Umbilical cord (tissue), 2 donors: ENCODE results near the gene CHRNA7. TPM values are rescaled to one million over a fixed set of nuclear protein-coding genes. Genes with fewer than 3 reads are reported as not detected.
A peak's percentile ranks its signal among the peaks of the same experiment; 100 is the strongest.

ENCODE experiments used
- DNase-seq: peaks from one replicate; pipeline ENCODE4 v3.0.0-alpha.2; 2015; ENCODE audit warnings: low spot score
- total RNA-seq: library from RNA; depleted of rRNA; stranded (reverse); fragments of >200 nt; gene quantifications from one replicate; pipeline ENCODE4 v1.2.3, GENCODE V29; 2014; ENCODE audit warnings: low replicate concordance; ENCODE audit not compliant: insufficient read depth

Gene CHRNA7
- total RNA-seq, 1 donor from 2014 or later = 14.4 TPM

DNA sequence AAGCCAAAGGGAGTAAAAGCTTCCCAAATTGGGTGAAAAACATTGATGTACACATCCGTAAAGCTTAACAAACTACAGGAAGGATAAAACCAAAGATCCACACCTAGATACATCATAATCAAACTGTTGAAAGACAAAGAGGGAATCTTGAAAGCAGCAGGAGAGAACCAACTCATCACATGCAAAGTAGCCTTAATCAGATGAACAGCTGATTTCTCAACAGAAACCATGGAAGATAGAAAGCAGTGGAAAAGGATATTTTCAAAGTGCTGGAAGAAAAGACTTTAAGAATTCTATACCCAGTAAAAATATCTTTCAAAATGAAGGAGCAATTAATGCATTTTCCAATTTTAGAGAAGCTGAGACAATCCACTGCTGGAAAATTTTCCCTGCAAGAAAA lies 36.8 kb downstream of the CHRNA7 start:
- no peak for DNase-seq

DNA sequence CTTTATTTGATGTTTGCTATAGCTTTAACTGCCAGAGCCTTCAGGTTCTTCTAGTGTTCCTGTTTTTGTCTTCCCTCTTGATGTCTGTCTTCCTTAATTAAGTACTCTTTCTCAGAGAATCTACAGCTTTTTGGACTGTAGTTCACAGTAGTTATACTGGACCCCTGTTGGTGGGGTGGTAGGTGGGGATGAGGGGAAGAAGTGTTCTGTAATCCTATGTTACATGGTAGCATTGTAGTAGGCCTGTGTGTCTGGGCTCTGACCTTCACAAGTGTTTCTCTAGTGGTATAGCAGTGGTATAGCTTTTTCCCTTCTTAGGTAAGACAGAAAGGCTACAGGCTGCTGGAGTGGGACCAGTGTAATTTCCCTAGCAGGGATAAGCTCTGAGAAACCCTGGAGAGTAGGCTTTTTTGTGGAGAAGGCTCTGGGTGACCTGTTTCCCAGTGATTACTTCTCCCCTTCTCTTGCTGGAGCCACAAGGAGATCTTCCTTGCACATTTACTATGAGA lies 59.6 kb downstream of the CHRNA7 start:
- DNase-seq = no peak

DNA sequence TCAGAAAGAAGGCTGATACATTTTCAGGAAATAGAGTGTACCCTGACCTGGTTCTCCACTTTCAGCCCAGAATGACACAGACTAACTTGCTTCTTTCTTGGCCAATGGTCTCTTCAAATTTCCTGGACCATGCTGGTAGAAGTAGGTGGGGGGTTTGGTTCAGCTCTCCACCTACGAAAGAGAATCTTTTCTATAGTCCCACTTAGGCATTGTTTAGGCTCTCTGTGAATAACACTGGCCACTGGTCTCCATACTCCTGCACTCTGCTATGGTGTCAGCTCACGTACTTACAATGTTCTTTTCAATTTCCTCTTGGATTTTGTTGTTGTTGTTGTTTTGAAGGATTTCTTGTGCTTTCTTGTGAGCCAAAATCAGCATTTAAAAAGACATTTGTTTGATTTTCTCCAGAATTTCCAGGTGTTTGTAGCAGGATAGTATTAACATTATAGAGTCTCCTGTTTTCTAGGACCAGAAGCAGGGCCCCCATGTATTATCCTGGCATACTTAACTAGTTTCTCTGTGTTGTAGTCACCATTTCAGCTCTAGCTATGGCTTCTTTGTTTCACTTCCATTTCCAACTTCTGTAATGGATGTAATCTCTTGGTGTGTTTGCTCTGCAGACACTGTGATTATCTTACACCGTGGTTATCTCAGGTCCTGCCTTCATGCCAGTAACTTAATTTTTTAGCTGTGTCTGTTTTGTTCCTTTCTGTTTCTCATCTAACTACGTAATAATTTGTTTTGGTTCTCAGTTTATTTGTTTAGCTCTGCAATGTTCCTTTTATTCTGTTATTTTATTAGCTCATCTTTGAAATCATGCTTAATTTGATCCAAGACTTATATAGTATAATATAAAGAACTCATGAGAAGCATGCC lies 61.4 kb downstream of the CHRNA7 start:
- DNase-seq = no peak

DNA sequence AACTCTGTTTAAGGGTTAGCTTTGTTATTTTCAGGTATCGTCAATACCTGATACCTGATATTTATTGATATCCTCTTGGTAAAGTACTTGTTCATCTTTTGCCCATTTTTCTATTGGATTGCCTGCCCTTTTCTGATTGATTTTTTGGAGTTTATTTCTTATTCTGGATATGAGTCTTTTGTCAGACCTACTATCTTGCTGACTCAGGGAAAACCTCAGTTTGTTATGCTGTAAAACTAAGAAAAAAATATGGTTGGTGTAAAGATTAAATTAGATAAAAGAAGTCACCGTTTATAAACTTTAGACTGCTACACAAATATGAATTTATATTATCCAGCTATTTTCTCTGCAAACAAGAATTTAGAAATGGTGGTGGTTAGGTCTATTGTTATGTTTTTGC lies 65.9 kb downstream of the CHRNA7 start:
- no peak for DNase-seq

DNA sequence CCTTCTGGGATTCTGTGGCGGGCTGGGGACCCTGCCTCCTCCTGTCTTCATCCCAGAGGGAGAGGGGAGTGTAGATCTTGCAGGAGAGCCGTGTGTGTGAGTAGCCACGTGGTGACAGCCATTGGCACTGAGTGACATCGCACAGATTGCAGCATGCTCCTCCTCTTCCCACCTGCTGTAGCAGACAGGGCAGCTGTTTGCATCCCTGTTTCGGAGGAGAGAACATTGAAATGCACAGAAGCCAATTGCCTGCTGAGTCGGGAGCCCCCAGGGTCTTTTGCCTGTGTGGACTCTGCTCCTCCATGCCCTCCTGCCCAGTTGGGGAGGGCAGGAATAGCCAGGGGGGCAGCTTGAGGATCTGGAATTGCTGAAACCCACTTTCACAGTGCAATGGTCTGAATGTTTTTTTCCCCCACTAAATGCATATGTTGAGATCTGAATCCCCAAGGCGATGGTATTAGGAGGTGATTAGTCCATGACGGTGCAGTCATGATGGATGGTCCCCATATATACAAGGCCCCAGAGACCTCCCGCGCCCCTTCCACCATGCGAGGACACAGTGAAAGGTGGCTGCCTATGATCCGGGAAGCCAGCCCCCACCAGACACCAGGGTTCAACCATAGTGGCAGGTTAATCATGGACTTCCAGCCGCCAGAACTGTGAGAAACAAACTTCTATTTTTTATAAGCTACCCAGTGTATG lies 66.8 kb downstream of the CHRNA7 start:
- no peak for DNase-seq

DNA sequence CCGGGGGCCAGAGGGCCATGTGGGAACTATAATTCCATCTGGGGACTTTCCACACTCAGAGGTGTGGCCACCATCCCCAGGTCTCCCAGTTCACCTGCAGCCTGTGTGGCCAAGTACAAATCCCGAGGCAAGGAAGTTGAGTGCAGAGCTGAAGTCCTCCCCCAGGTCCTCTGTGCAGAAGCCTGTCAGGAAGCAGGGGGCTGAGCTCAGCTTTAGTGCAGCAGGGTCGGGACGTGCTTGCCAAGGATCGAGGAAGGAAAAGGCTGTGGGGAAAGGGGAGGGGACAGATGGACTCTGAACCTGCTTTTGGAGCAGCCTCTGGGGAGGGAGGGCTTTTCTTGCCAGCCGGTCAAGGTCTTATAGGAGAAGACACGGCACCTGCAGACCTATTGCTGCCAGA lies 67.7 kb downstream of the CHRNA7 start:
- DNase-seq = no peak

DNA sequence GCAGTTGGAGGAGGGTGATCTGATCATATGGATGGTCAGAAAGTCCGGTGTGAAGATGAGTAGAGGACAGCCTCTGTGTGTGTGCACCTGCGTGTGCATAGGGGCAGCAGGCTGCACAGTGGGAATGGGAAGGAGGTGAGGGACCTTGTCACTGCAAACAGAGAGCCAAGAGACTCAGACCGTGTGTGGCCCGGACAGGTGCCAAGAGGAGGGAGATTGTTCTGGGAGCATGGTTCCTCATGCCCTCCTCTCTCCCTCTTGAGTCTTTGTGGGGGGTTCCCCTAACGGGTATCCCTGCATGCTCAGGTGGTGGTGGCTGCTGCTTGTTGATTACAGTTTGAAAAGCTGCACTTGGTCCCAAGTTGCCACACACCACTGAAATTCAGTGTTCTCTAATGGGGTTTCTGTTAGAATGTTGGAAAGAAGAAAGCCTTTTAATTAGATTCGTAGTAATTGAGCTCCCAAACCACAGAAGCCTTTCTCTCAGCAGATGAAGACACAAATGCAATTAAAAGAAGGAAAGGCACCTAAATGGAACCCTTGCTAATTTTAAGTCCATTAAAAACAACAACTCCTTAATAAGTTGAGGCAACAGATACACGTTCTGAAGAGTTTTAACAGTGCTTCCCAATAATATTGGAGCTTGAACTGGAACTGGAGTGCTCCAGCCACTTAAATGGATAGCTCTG lies 68.9 kb downstream of the CHRNA7 start:
- DNase-seq = no peak

DNA sequence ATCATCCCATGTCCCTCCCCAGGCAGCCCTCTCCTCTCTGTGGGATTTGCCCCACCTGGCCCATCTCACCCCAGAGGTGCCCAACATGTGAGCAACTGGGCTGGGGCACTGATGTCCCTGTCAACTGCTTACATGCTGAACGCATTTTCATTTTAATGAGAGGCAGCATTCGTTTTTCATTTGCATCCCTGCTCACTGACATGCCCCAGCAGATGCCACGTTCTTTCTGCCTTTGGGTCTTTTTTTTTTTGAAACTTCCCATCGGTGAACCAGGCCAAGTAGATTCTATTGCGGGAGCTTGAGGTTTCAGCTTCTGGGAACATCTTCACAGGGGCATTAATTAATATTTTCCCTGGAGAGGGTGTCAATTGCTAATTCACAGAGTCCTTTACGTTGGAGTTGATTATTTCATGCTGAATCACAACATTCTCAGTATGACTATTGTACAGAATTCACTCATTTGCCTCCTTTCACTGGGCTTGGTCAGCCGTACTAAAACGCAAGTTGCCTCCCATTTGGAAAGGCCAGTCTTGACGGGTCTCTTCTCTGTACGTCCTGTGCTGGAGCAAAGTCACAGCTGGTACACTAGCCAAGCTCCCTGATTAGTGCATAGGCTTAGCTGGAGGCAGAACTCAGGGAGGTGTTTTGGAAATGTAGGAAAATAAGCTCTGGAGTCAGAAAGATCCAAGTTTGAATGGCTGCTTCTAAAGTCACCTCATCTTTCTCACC lies 69.8 kb downstream of the CHRNA7 start:
- no peak for DNase-seq

DNA sequence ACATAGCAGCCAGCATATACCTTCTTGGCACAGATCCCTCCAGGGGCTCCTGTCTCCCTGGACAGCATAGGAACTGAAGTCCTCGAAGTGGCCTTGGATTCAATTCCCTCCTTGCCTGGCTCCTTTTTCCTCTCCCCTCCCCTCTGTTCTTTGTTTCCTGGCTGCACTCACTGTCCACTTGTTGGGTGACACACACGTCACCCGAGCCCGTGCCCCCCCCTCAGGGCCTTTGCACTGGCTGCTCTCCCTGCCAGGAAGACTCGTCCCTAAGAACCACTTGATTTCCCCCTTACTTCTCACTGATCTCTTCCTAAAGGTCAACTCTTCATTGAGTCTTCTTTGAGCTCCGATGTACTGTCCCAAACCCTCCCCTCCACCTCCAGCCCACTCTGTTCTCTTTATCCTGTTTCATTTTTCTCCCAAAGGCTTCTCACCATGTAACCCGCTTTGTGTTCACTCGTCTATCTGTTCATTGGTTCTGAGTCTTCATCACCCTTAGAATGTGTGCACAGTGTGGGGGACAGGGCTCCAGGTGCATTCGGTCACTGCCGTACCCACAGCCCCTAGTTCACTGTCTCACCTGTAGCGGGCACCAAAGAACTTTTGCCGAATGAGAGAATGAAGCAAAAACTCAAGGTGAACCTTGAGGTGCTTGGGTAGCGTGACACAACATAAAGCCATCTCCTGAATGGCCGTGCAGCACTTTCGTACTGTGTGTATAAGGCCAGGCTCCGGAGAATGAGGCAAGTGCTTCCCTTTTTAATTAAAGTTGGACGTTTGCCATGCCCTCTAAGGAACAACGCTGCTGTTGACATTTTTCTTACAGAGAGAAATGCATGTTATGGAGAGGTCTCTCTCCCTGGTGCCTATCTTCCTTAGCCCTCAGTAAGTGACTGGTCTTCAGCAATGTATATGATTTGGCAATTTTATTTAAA lies 74.0 kb downstream of the CHRNA7 start:
- no peak for DNase-seq

DNA sequence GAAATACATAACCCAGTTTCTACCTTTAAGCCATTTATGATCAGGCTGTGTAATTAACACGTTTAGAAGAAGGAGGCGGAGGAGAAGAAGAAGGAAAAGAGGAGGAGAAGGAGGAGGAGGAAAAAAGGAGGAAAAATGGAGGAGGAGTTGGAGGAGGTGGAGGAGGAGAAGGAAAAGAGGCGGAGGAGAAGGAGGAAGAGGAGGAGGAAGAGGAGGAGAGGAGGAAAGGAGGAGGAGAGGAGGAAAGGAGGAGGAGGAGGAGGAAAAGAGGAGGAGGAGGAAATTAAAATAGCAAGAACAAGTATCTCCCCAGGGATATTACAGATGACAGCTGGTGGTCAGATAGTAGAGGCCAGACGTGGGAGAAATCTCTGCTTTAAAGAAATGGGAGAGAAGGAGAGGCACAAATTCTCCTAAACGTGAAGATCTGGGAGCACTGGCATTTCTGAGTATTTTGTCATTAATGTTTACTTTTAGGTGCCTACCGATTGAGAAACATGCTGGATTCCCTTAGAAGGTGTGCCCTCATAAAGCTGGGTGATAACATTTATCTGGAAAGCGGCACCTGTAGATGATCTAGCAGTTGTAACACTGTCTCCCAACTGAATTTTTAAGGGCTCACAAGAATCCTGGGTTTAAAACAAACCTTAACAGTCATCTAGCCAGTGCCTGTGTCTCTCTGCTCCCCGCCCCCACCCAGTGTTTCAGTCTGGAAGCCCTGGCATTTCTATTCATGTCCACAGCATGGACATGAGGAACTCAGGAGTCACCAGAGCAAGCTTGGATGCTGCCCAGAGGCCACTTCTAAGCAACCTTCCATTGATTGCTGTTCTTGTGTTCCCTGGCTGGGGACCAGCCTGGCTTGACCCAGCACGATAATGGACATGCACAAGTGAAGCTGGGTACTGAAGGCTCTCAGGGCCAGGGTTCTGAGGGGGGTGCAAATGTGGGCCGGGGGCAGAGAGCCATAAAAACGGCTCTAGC lies 75.2 kb downstream of the CHRNA7 start:
- DNase-seq = no peak

DNA sequence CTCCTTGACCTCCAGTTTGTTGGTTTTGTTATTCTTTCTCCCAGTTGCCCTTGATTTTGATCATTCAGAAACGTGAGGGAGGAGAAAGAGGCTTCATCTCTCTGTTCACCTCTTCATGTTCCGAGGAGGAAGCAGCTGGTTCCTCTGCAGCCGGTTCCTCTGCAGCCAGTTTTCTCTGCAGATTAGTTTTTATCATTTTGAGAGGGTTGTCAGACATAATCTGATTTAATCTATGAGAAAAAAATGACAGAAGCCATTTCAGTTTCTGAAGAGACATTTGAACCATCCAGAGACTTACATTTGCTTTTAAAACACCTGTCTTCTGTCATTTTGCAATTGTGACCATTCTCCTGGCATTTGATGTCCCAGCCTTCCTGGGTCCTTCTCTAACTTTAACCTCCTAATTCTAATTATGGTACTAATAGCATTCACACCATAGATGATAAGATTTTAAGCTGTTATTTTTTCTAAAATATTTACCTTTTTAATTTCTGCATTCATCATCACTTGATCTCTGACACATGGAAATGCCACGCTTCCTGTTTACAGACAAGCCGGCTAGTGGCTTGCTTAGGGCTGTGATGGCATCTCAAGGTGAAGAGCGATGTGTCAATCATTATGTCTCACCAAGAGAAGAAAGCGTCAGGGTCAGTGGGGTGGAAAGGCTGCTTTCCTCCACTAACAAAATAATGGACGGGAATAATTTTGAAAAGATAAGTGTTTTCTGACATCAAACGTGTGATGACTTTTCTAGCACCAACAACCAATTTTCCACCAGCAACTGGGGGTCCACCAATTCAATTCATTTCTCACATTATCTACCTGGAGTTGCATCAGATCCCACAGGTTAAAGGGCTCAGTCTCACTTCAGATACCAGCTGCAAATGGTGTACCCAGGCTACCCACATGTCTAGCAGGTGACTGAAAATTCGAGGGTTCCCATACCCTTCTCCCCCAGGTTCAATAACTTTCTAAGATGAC lies 76.4 kb downstream of the CHRNA7 start:
- DNase-seq = no peak

DNA sequence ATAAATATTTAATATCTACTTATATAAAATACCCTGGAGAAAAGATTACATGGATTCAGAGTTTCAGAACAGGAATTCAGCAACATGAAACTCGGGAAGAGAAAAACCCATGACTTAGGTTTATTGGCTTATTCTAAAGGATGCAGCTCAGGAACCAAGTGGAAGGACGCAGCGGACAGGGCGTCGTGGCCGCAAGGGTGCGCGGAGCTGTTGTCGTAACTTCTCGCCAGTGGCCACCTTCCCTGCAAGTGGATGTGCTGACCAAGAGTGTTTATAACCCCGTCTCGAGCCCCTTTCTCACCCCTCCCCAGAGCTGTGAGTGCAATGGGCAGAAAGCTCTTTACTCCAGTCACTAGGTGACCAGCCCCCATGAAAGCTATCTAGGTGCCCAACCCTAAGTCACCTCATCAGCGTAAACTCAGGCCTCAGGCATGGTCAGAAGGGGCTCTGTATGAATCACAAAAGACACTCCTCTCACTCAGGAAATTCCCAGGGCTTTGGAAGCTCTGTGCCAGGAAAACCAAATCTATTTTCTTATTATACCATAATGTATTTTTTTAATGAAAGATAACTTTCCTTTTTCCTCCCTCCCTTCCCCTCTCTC lies 77.3 kb downstream of the CHRNA7 start:
- no peak for DNase-seq

DNA sequence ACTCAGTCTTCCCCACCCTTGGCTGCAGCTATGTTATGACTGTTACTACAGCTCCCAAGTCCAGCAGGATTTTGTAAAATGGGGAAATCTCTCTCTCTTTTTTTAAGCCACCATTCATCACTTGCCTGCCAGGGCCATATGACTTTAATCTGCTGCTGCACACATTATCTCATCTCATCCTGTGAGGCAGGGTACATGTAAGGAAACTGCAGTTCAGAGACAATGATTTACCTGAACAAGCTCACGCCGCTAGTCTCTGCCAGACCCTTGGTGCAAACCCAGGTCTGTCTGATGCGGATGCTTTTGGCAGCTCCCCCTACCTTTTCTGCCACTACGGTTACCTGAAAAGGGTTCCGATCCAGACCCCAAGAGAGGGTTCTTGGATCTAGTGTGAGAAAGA lies 78.3 kb downstream of the CHRNA7 start:
- DNase-seq = peak; percentile 7

DNA sequence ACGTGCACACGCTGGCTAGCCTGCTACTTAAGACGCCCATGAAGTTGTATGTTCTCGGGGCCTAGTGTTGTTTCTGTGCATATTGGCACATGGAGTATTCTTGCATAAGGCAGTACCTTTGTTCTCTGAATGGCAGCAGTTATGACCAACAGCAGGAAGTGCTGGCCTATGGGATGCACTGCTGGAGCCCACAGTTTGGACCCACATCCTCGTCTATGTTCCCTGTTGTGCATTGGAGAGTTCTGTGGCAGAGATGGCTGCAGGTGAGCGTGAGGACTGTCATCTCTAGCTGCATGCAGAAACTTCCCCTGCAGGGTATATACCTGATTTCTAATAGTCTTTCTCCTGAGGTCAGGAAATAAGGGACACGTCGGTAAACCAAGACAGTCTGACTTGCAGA lies 81.8 kb downstream of the CHRNA7 start:
- DNase-seq = no peak

DNA sequence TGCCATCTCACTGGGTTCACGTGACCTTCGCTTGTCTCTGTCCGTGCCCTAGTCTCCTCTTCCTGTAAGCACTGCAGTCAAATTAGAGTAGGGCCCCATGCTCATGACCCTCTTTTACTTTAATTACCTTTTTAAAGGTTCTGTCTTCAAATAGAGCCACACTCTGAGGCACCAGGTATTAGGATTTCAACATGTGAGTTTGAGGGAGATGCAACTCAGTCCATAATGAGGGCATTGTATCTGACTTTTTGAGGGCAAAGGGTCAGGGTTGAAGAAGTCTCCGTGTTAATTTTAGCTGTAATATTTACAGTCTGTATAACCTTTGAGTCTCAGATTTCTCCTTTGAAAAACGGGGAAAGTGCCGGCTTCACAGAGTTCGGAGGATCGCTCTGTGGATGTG lies 82.9 kb downstream of the CHRNA7 start:
- DNase-seq = no peak

DNA sequence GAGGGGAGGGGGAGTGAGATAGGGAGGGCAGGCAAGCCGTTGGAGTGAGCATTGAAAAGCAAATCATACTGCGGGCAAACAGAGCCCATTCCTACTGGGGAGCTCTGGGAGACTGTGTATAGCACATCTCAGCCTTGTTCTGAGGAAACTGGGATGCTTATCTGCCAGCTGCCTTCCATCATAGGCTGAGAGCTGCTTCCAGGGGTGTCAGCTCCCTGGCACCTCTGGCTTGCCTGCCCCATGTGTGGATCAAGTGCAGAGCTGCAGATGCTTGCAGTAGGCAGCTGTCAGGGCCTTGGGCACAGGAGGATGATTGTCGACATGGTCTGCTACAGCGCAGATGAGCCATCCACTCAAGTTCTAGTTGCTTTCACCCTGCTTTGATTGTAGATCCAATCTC lies 86.8 kb downstream of the CHRNA7 start:
- DNase-seq = no peak

DNA sequence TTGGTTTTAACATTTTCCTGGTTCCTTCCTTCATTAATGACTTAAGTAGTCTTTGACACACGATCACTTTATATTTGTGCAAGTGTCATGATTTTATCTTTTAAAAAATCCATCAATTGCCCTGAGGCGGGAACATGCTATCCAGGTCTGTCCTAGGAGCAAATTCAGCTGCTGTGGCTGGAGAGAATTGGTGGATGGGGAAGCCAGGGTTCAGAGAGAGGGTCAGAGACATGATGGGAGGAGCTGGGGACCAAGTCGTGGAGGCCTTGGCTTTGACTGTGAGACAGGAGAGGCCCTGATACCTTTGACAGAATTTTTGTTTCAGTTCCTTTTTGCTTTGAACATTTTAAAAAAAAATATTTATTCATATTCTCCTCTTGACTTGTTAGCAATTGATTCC lies 89.0 kb downstream of the CHRNA7 start:
- DNase-seq = no peak
